HG03095 (cell line): ENCODE results near the gene FUCA2.
"Not testable (repeated sequence)": the region's sequence is repeated elsewhere in the genome, so short reads cannot be mapped to it uniquely, and the experiment has no call there.

ENCODE experiments used
- ATAC-seq: cut with Tn5 transposase; IDR thresholded peaks from one replicate; pipeline ENCODE4 v1.9.1; 2021; ENCODE audit warnings: moderate library complexity; ENCODE audit not compliant: unreplicated experiment

FUCA2 gene

DNA sequence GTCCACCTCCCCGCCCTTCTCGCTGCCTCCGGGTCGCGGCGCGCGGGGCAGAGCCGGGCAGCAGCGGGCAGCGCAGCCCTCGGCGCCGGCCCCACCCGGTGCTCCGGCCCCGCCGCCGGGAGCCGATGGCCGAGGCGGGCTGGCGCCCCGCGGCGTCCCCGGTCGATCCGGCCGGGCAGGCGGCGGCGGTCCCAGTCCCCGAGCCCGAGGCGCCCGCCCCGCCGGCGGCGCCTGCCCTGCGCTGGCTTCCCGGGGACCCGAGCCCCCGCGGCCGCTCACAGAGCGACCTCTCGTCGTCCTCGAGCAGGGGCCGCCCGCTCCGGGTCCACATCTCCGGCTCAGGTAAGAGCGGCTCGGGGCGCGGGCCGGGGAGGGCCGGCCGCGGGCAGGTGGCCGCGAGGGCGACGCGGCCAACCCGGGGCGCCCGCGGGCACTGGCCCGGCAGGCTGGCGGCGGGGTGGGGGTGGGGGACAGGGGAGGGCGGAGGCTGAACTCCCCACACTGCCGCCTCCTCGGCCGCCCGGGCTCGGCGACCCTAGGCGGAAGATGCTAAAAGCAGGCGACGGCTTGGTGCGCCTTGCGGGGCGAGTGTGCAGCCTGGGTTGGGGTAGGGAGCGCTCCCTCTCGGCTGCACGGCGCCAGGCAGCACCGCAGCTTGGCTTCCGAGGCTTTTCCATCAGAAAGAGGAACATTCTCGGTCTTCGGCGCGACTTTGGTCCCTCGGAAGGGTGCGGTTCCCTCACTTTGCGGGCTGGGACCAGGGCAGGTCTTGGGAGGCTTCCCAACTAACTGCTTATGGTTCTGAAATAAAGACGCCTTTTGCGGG lies 25.6 kb upstream of the FUCA2 start:
- peak; percentile 60 for ATAC-seq

DNA sequence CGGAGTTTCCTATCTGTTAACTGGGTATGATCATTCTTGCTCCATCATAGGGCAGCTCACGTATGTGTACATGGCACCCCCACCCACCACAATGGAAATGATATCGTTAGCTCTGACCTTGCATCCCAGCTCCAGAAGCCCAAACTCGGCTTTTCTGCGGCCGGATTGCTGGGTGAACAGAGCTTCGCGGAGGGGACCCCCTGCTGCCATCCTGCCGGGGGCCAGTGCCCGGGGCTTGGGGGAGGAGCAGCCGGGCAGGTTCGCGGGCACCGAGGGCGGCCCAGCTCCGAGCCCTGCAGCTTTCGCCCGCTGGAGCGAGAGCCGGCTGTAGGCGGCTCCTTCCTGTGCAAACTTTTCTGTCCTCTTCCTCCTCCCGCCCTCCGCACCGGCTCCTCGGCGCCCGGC lies 24.9 kb upstream of the FUCA2 start:
- ATAC-seq = peak; percentile 71

DNA sequence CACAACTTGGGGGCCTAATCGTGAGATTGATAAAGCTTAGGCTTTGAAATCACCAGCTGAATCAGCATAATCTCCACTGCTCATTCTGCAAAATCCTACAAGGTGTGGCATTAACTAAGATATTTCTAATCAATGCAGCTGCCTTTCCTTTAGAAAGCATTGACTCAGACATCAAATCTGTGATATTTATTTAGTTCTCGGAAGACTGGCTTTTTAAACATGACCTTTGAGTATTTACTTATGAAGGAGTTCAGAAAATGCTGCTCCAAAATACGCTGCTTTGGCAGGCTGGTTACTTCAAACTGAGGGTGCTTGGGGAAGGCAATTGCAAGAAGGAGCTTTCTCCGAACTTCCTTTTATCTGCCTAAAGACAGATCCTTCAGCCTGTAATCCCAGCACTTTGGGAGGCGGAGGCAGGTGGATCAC lies 23.7 kb upstream of the FUCA2 start:
- ATAC-seq = no peak

DNA sequence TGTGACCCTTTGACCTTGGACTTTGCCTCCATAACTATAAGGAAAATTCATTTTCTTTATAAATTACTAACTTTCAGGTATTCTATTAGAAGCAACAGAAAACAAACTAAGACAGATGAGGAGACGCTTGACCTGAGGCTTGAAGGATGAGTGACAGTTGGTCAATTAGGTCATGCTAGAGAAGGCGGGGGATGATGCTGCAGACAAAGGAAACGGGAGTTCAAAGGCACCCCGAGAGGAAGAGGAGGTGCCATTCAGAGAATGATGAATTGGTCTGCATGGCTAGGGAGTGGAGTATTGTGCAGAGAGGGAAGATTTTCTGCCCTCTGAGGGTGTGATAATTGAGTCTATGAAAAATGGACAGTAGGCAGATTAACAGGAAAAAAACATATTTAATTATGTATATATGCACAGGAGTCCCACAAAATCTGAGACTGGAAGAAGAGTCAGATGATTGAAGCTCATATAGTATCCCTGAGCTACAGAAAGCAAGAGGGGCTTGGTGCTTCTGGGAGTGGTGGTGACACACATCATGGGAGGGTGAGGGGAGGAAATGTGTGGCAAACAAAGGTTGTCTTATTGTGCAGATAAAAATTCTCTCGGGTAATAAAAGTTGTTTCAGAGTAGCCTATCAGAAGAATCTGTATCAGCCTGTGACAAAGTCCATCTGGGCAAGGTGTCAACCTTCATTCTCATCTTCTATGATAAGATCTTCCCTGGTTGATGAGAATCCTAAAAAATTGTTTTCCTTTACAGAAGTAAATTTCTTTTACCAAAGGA lies 20.4 kb upstream of the FUCA2 start:
- ATAC-seq = no peak

DNA sequence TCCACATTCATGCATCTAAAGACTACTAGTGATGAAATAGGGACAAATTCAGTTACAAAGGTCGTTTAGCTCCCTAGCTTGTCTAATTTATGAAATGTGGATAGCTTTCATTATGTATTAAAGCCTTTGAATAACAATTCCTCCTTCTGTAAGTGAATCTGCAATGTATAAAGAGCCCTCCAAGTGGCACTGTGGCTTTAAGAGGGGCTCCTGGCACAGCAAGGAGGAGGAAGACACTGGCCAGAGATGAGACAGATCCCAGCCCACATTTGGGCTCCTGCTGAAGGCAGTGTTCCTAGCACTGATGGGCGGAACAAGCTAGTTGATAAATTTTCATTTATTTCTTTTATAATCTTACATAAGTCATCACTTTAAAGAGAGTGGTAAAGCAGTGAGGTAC lies 17.6 kb upstream of the FUCA2 start:
- no peak for ATAC-seq

DNA sequence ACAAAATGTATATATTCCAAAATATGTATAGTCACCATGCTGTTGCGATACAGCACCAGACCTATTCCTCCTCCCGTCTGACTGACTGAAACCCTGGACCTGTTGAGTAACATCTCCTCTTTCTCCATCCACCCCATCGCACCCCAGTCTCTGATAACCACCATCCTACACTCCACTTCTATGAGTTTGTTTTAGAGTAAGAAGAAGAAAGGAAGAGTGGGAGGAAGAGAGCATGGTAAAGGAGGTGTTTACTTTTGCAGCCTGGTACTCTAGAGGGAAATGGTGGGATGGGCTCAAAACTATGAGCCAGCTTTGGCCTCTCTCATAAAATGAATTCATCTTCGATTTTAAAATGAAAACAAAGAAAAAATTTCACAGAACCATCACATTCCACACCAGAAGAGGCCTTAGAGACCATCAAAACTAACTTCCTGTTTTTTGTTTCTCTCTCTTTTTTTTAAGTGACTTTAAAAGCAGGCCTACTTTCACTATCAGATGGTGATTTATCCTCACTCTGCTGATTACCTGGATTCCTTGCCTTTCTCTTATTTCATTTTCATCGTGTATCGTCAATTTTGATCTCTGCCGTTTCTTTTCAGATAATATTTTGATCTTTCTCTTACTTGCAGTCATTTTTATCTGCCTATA lies 16.8 kb upstream of the FUCA2 start:
- peak; percentile 74 for ATAC-seq

DNA sequence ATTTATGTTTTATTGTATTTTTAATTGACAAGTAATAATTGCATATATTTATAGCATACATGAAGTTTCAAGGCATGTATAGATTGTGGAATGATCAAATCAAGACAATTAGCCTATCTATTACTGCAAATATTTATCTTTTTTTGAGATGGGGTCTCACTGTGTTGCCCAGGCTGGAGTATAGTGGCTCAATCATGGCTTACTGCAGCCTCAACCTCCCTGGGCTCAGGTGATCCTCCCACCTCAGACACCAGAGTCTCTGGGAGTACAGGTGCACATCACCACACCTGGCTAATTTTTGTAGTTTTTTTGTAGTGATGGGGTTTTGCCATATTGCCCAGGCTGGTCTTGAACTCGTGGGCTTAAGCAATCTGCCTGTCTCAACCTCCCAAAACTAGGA lies 16.2 kb upstream of the FUCA2 start:
- ATAC-seq = no peak

DNA sequence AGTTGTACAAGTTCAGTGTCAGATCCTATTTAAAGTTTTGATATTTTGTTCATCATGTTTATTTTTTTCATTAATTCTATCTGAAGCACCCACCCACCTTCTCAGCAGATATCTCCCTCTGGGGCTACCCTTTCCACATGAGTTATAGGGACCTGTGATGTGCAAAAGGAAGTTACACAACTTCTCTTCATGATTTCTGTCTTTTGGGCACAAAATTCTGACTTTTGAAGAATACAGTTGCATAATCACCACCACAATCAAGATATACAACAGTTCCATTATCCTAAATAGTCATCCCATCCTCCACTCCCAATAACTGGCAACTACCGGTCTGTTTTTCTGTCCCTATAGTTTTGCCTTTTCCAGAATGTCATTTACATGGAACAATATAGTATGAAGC lies 13.8 kb upstream of the FUCA2 start:
- ATAC-seq = no peak

DNA sequence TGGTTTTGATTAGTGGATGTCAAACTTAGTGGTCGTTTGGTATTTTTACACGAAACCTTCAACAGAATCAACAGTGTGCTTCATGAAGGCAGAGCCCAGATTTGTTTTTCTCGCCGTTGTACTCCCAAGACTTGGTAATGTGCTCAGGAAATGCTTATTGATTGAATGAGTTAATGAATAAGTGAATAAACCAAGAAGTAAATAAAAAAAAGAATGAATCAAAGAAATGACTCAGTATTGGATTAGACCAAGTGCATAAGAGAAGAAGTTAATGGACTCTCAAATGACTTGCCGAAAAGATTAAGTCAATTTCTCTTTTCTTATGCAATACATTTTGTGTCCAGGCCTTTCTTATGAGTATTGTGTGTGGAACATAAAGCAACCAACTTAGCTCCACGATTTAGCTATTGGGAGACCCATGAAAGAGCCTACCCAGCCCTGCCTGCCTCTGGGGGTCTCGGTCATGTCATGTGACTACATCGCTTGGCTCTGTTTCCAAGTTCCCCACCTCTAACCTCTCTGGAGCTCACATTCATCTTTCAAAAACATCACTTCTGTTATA lies 10.6 kb upstream of the FUCA2 start:
- no peak for ATAC-seq

DNA sequence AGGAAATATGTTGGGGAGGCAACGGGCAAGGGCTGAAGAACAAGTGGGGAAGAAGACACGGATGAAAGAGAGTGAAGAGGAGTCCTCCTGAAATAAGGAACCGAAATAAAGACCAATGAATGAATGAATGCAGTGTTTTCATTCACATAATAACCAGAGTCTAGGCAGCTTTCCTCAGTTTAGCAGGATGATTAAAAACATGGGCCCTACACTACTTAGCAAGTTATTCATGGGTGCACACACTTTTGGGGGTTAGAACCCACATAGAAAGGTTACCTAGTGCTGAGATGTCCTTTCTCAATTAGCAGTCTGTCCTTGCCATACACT lies 5.9 kb upstream of the FUCA2 start:
- no peak for ATAC-seq

DNA sequence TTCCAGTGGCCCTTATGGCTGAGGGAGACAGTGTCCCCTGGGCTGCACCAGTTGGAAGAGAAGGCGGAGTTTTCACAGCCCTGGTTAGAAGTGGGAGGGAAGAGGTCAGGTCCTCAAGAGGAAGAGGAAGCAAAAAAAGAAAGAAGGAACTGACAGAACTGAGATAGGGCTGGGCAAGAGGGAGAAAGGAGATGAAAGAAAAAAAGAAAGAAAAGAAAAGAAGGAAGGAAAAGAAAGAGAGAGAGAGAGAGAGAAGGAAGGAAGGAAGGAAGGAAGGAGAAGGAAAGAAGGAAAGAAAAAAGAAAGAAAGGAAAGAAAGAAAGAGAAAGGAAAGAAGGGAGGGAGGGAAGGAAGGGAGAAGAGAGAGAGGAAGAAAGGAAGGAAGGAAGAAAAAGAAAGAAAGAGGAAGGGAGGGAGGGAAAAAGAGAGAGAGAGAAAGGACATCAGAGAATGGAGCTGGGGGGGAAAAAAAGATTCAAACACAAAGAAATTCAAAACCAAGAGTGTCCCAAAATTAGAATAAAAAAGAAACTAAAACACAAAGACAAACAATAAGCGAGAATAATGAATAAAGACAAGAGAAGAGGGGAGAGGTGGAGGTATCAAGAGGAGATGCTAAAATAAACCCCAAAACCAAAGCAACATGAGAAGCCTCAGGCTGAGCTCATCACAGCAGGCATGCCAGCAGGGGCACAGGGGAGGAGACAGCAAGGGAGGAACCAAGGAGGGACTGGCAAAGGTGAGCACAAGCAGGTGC lies 5.3 kb upstream of the FUCA2 start:
- no peak for ATAC-seq

DNA sequence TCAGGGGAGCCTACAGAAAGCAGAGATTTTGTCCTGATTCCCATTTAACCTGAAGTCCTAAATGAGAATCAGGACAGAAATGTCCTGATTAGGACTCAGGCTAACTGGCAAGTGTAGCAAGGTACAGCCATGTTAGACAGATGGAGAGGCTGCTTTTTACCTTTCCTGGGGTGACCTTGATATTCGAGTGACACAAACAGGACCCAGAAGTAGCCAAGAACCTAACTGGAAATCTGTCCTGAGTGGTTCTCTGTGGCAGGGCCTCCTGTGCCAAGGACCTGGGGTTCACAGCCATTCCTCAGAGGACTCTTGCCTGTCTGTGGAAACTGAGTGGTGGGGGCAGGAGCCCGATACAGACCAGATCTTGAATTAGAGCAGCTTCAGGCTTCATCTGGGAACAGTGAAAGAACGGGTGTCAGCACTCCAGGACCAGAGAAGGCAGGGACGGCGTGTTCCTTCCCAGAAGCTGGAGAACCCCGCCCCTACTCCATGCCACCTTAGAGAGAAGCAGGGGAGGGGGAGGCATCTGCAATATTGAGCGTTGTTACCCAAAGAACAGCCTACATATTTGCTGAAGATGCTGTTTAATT lies 4.3 kb upstream of the FUCA2 start:
- ATAC-seq = no peak

DNA sequence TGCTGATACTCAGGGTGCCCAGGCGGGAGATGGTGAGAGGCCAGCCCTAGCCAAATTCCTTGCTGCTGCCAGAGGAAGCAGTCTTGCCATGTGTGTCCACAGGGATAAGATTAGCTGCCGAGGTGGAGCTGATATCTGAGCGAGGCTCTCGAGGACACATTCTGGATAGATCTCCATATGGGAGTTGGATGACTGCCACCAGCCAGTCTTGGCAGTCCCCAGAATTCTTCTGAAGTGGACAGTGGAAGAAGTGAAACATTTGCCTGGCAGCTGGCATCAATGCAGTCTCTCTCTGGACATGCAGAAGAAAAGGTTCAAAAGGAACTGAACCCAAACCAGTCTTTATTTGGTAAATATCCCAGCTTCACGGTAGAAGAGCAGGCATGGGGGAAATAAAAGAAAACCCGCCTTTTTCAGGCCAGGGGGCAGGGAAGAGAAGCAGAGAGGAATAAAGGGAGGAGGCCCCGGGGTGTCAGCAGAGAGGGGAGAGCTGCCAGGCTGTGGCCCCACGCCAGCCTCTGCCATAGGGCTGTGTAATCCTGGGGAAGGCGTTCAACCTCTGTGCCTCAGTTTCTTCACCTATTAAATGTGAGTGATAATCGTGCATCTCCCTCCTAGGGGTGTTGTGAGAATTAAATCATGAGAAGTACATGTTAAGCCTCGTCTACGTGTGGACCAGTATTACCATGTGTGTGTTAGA lies 3.7 kb upstream of the FUCA2 start:
- ATAC-seq = no peak

DNA sequence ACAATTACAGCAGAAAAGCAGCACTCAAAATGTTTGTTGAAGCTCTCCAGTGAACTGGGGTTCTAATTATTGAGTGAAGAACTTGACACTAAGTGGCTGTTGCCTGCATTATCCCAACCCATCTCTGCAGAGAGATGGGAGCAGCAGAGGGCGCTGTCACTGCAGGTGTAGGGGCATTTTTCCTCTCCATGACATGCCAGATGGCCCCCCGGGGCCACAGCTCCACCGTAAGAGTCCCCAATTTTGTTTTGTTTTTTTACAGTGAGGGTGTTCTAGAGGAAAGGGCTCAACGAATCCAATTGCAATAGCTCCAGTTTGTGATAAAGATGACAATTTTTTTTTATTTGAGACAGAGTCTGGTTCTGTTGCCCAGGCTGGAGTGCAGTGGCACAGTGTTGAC lies 1.9 kb upstream of the FUCA2 start:
- ATAC-seq = peak; percentile 36

DNA sequence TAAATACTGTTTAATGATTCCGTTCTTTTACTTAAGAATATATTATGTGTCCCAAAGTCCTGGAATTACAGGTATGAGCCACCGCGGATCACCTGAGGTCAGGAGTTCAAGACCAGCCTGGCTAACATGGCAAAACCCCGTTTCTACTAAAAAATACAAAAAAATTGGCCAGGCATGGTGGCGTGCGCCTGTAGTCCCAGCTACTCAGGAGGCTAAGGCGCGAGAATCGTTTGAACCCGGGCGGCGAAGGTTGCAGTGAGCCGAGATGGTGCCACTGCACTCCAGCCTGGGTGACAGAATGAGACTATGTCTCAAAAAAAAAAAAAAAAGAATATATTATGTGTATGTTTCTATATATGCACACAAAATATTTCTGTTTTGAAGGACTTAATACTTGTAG lies 1.2 kb downstream of the FUCA2 start:
- ATAC-seq = not testable (repeated sequence)

DNA sequence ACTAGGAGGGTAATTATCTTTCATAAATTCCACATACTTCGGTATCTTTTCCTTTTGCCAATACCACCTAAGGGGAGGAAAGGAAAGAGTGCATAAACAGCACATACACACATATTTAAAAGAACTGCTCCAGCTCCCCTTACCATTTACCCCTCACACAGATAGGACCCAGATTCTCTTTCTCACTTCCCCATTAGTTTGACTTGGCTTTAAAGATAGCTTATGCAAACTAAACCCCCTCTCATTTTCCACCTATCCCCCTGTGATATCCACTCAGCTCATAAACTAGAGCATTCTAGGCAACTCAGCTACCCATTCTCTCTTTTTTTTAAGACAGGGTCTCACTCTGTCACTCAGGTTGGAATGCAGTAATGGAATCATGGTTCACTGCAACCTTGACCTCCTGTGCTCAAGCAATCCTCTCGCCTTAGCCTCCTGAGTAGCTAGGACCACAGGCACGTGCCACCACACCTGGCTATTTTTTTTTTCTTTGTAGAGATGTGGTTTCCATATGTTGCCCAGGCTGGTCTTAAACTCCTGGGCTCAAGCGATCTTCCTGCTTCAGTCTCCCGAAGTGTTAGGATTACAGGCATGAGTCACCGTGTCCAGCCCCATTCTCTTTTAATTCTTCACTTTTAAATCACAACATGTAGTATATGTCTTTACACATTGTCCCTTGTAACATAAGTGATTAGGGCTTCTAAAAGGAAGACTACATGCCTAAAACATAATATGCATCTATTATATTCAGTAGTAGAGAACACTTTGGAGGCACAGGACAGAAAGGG lies 4.0 kb downstream of the FUCA2 start:
- peak; percentile 32 for ATAC-seq

DNA sequence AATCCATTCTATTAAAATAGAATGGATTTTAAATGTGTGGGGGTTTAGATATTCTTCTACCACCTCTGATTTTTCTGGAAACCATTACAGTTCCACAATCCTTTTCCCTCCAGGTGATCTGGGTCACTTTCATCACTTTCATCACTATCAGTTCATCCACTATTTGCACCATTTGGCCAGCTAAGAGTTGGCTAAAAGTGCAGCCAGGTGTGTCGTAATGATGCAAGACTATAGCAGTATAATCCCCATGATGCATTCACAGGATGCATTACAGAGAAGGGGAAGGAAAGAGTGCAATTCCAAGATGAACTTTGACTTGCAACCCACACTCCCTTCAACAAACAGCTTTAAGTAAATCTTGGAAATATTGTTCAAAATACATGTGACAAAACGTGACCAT lies 4.9 kb downstream of the FUCA2 start:
- ATAC-seq = no peak

DNA sequence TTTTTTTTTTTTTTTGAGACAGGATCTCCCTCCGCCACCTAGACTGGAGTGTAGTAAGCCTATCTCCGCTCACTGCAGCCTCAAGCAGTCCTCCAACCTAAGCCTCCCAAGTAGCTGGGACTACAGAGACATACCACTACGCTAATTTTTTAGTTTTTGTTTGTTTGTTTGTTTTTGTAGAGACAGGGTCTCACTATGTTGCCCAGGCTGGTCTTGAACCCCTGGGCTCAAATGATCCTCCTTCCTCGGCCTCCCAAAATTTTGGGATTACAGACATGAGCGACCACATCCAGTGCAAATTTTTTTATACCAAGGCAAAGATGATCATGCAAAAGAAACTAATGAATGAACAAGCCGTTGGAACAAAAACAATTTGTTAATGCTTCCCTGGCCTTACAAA lies 5.3 kb downstream of the FUCA2 start:
- no peak for ATAC-seq

DNA sequence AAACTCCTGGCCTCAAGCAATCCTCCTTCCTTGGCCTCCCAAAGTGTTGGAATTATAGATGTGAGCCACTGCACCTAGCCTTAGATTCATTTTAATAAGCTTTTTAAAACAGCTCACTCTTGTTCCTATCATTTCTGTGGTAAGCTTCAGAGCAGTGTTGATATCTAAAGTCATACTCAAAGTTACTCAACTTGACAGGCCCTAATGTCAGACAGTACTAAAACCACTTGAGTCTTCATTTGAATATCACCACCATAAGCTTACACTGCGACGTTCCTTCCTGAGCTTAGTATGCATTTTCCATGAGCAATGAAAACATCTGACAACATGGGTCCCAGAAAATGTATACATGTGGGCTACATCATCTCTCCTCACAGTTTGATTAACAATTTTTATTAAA lies 6.0 kb downstream of the FUCA2 start:
- ATAC-seq = no peak
